ENCODE results near the gene ASB2. TPM values are rescaled to one million over a fixed set of nuclear protein-coding genes. Genes with fewer than 3 reads are reported as not detected.

ASB2 gene
- total RNA-seq, 1 donor from 2014 or later: not detected

GRCh38 chr14:93960774-93961438 lies 15.5 kb downstream of the ASB2 start:
- DNase-seq: no peak

- no peak for DNase-seq
Measured at GRCh38 chr14:93960108-93960475, 16.3 kb downstream of the ASB2 start.

- DNase-seq: no peak
Measured at GRCh38 chr14:93959239-93960107, 16.9 kb downstream of the ASB2 start.

GRCh38 chr14:93958567-93959238 lies 17.7 kb downstream of the ASB2 start:
- no peak for DNase-seq

GRCh38 chr14:93957751-93958566 lies 18.4 kb downstream of the ASB2 start:
- DNase-seq: no peak

GRCh38 chr14:93957333-93957710 lies 19.0 kb downstream of the ASB2 start:
- DNase-seq: no peak

GRCh38 chr14:93956514-93957332 lies 19.6 kb downstream of the ASB2 start:
- no peak for DNase-seq

- no peak for DNase-seq
Measured at GRCh38 chr14:93955850-93956481, 20.4 kb downstream of the ASB2 start.

GRCh38 chr14:93954900-93955849 lies 21.2 kb downstream of the ASB2 start:
- no peak for DNase-seq

- no peak for DNase-seq
Measured at GRCh38 chr14:93954516-93954830, 21.9 kb downstream of the ASB2 start.

GRCh38 chr14:93953739-93954515 lies 22.4 kb downstream of the ASB2 start:
- DNase-seq: no peak

- no peak for DNase-seq
Measured at GRCh38 chr14:93953263-93953662, 23.1 kb downstream of the ASB2 start.

- no peak for DNase-seq
Measured at GRCh38 chr14:93952829-93953228, 23.5 kb downstream of the ASB2 start.

GRCh38 chr14:93951635-93952540 lies 24.5 kb downstream of the ASB2 start:
- DNase-seq: no peak

- DNase-seq: no peak
Measured at GRCh38 chr14:93950948-93951634, 25.3 kb downstream of the ASB2 start.

GRCh38 chr14:93949511-93950075 lies 26.8 kb downstream of the ASB2 start:
- DNase-seq: no peak

- DNase-seq: no peak
Measured at GRCh38 chr14:93947282-93947681, 29.1 kb downstream of the ASB2 start.
